ENCODE measurements around the gene FANCC. TPM values are rescaled to one million over a fixed set of nuclear protein-coding genes. Genes with fewer than 3 reads are reported as not detected.

Gene FANCC
- total RNA-seq, 4 donors from 2014 or later: 7.7 to 27.8 (median 9.0) TPM

GRCh38 chr9:95171596-95171995 lies 145.9 kb downstream of the FANCC start:
- Histone ChIP-seq H3K27me3 (no peaks in the 10 kb centered on the region), H3K9me3 (no peaks in the 10 kb centered on the region), H3K36me3 (no peaks in the 10 kb centered on the region), H3K4me3 (no peak overlapping the region), H3K4me1 (no peaks in the 10 kb centered on the region), H3K27ac (no peak overlapping the region)
- TF ChIP-seq EP300 (IDR thresholded peaks at IDR 0.05) (no peak), CTCF (IDR thresholded peaks at IDR 0.05) (no peak), POLR2A (IDR thresholded peaks at IDR 0.05) (no peak), POLR2AphosphoS5 (IDR thresholded peaks at IDR 0.05) (no peak)
- DNase-seq (ENCODE audit: low spot score in 2 of 2): no peak
- 88% methylated on average over 1 of the region's 1 CpG for WGBS

- no peak for DNase-seq (ENCODE audit: low spot score in 2 of 2)
- H3K9me3 ChIP-seq: no peaks in the 10 kb centered on the region
- WGBS: 68% methylated on average over 4 of the region's 4 CpGs
Measured at GRCh38 chr9:95171001-95171400, 146.5 kb downstream of the FANCC start.

GRCh38 chr9:95167998-95168397 lies 149.5 kb downstream of the FANCC start:
- no peak overlapping the region for H3K4me3 ChIP-seq
- 71% methylated on average over 4 of the region's 4 CpGs for WGBS
- no peaks in the 10 kb centered on the region for H3K9me3 ChIP-seq
- H3K27ac ChIP-seq: no peak overlapping the region
- no peak for DNase-seq (ENCODE audit: low spot score in 2 of 2)
- TF ChIP-seq POLR2AphosphoS5 (IDR thresholded peaks at IDR 0.05): no peak
- TF ChIP-seq POLR2A (IDR thresholded peaks at IDR 0.05): no peak
- peak; percentile 37 to 66 for TF ChIP-seq CTCF (IDR thresholded peaks at IDR 0.05)
- no peak for TF ChIP-seq EP300 (IDR thresholded peaks at IDR 0.05)
- H3K36me3 ChIP-seq: no peaks in the 10 kb centered on the region
- no peaks in the 10 kb centered on the region for H3K4me1 ChIP-seq
- no peaks in the 10 kb centered on the region for H3K27me3 ChIP-seq

More at GRCh38 chr9:95171001-95171400, 146.5 kb downstream of the FANCC start:
- no peaks in the 10 kb centered on the region for H3K4me1 ChIP-seq
- no peaks in the 10 kb centered on the region for H3K27me3 ChIP-seq
- H3K27ac ChIP-seq: no peak overlapping the region
- H3K36me3 ChIP-seq: no peaks in the 10 kb centered on the region
- no peak for TF ChIP-seq POLR2A (IDR thresholded peaks at IDR 0.05)
- TF ChIP-seq CTCF (IDR thresholded peaks at IDR 0.05): no peak
- TF ChIP-seq EP300 (IDR thresholded peaks at IDR 0.05): no peak
- no peak for TF ChIP-seq POLR2AphosphoS5 (IDR thresholded peaks at IDR 0.05)
- H3K4me3 ChIP-seq: no peak overlapping the region

- DNase-seq (ENCODE audit: low spot score in 2 of 2): no peak
- Histone ChIP-seq H3K27me3 (no peaks in the 10 kb centered on the region), H3K27ac (no peak overlapping the region), H3K36me3 (no peaks in the 10 kb centered on the region), H3K4me1 (no peaks in the 10 kb centered on the region), H3K4me3 (no peak overlapping the region), H3K9me3 (no peaks in the 10 kb centered on the region)
- 86% methylated on average over 1 of the region's 1 CpG for WGBS
- TF ChIP-seq POLR2AphosphoS5 (IDR thresholded peaks at IDR 0.05): no peak
- no peak for TF ChIP-seq POLR2A (IDR thresholded peaks at IDR 0.05)
- no peak for TF ChIP-seq CTCF (IDR thresholded peaks at IDR 0.05)
- no peak for TF ChIP-seq EP300 (IDR thresholded peaks at IDR 0.05)
Measured at GRCh38 chr9:95165004-95165403, 152.5 kb downstream of the FANCC start.

- H3K4me3 ChIP-seq: no peak overlapping the region
- TF ChIP-seq POLR2AphosphoS5 (IDR thresholded peaks at IDR 0.05): no peak
- no peak for TF ChIP-seq POLR2A (IDR thresholded peaks at IDR 0.05)
- no peak for TF ChIP-seq EP300 (IDR thresholded peaks at IDR 0.05)
- TF ChIP-seq CTCF (IDR thresholded peaks at IDR 0.05): no peak
- WGBS: 66% methylated on average over 7 of the region's 7 CpGs
- DNase-seq (ENCODE audit: low spot score in 2 of 2): no peak
- no peak overlapping the region for H3K27ac ChIP-seq
- no peaks in the 10 kb centered on the region for H3K9me3 ChIP-seq
- peaks cover 4% of the 10 kb centered on the region for H3K4me1 ChIP-seq
- H3K36me3 ChIP-seq: no peaks in the 10 kb centered on the region
- H3K27me3 ChIP-seq: no peaks in the 10 kb centered on the region
Measured at GRCh38 chr9:95157481-95158151, 159.9 kb downstream of the FANCC start.
